PFSK-1 (cell line): ENCODE measurements around the gene RFFL.

Source experiments
- FOXP2 ChIP-seq: optimal IDR thresholded peaks from 2 replicates; pipeline ENCODE3; 2011; ENCODE audit warnings: borderline replicate concordance, control low read depth, inconsistent platforms; ENCODE audit not compliant: insufficient read depth; ENCODE audit errors: extremely low read length, extremely low read depth
- POLR2AphosphoS5 ChIP-seq: IDR thresholded peaks from 2 replicates; pipeline ENCODE4 v1.6.1; 2012; ENCODE audit warnings: low read depth, mild to moderate bottlenecking, control low read depth, low read length, moderate library complexity
- REST ChIP-seq, 2 experiments: IDR thresholded peaks; 2 replicates each; pipeline versions ENCODE4 v1.6.1 to v1.8.0; 2011 to 2012; ENCODE audit warnings: low read depth in 2 of 2, low read length in 2 of 2, control low read depth in 1 of 2, inconsistent platforms in 1 of 2, mild to moderate bottlenecking in 1 of 2, moderate library complexity in 1 of 2; ENCODE audit not compliant: insufficient read depth in 1 of 2
- SIN3A ChIP-seq: IDR thresholded peaks from 2 replicates; pipeline ENCODE4 v1.6.1; 2012; ENCODE audit warnings: mild to moderate bottlenecking, low read length, moderate library complexity, borderline replicate concordance; ENCODE audit not compliant: insufficient read depth
- TAF1 ChIP-seq: IDR thresholded peaks from 2 replicates; pipeline ENCODE4 v1.6.1; 2012; ENCODE audit warnings: low read length, control low read depth, borderline replicate concordance; ENCODE audit not compliant: insufficient read depth

RFFL gene

GRCh38 chr17:34980681-34981537 is 82.6 kb downstream of the RFFL start:
- TF ChIP-seq REST (IDR thresholded peaks at IDR 0.05; ENCODE audit: insufficient read depth in 1 of 2, low read depth in 2 of 2, low read length in 2 of 2) (no peak), TAF1 (peak; percentile 49; the same call in 1 of the 2 replicates), SIN3A (no peak; the same call in 1 of the 2 replicates), FOXP2 (peak; percentile 13), POLR2AphosphoS5 (peak; percentile 72; the same call in 1 of the 2 replicates)

- TF ChIP-seq REST (IDR thresholded peaks at IDR 0.05; ENCODE audit: insufficient read depth in 1 of 2, low read depth in 2 of 2, low read length in 2 of 2) (peak in 1 of 2 experiments; percentile 16; a peak in 1 of 4 replicates), SIN3A (peak; percentile 99), POLR2AphosphoS5 (peak; percentile 65; the same call in 1 of the 2 replicates), TAF1 (peak; percentile 85; the same call in 1 of the 2 replicates), FOXP2 (peak; percentile 31)
Measured at GRCh38 chr17:34980353-34980680, 83.2 kb downstream of the RFFL start, which contains the start of gene LIG3. Gene LIG3, plus strand, starts transcription at chr17:34980512. Its CDS starts 2,494 bp downstream, at chr17:34983006.

- 0 out of 4 replicates have a peak, but pooled peaks of 1 of the 2 experiments have one; percentile 0 for TF ChIP-seq REST (IDR thresholded peaks at IDR 0.05; ENCODE audit: insufficient read depth in 1 of 2, low read depth in 2 of 2, low read length in 2 of 2)
- TF ChIP-seq POLR2AphosphoS5, result no peak
Measured at GRCh38 chr17:34979650-34980352, 83.7 kb downstream of the RFFL start.

- TF ChIP-seq POLR2AphosphoS5, result no peak
- TF ChIP-seq SIN3A, result no peak
- TF ChIP-seq TAF1, result no peak
- TF ChIP-seq REST (IDR thresholded peaks at IDR 0.05; ENCODE audit: insufficient read depth in 1 of 2, low read depth in 2 of 2, low read length in 2 of 2), result no peak
- no peak for TF ChIP-seq FOXP2
Measured at GRCh38 chr17:34979153-34979552, 84.4 kb downstream of the RFFL start.
